SK-N-SH treated with all-trans-retinoic acid at 6 μM for 48 hours (cell line): ENCODE measurements around the gene LLGL2.

ENCODE experiments used
- ATAC-seq: fragments of 200-7000 bp; cut with Tn5 transposase; 3 replicates; pipeline ENCODE4 v1.9.1; 2020; ENCODE audit warnings: mild to moderate bottlenecking, moderate library complexity
- ARNTL ChIP-seq: fragments of 450-650 bp; formaldehyde crosslinking; IDR thresholded peaks from 2 replicates; pipeline ENCODE4 v1.5.0; 2020; ENCODE audit warnings: low read depth, mild to moderate bottlenecking, moderate library complexity, borderline replicate concordance
- BACH2 ChIP-seq: fragments of 250-450 bp; sonication (Bioruptor Pico); IDR thresholded peaks from 2 replicates; pipeline ENCODE4 v1.9.0; 2021; ENCODE audit warnings: mild to moderate bottlenecking, borderline replicate concordance
- CSDC2 ChIP-seq: fragments of 250-450 bp; sonication (Bioruptor Pico); IDR thresholded peaks from 2 replicates; pipeline ENCODE4 v1.5.0; 2020; ENCODE audit warnings: mild to moderate bottlenecking, moderate library complexity
- ESRRG ChIP-seq: fragments of 250-450 bp; sonication (Bioruptor Pico); IDR thresholded peaks from 2 replicates; pipeline ENCODE4 v1.6.1; 2021; ENCODE audit warnings: mild to moderate bottlenecking
- GLIS3 ChIP-seq: fragments of 250-450 bp; sonication (Bioruptor Pico); IDR thresholded peaks from 2 replicates; pipeline ENCODE4 v1.5.0; 2020; ENCODE audit warnings: mild to moderate bottlenecking, moderate library complexity
- ISL1 ChIP-seq: fragments of 250-450 bp; sonication (Bioruptor Pico); IDR thresholded peaks from 2 replicates; pipeline ENCODE4 v2.1.2; 2022; ENCODE audit warnings: mild to moderate bottlenecking, moderate library complexity
- OSR1 ChIP-seq: fragments of 250-450 bp; sonication (Bioruptor Pico); IDR thresholded peaks from 2 replicates; pipeline ENCODE4 v1.8.0; 2022; ENCODE audit warnings: moderate library complexity, mild to moderate bottlenecking, inconsistent platforms
- PPARA ChIP-seq: fragments of 250-450 bp; sonication (Bioruptor Pico); IDR thresholded peaks from 2 replicates; pipeline ENCODE4 v1.5.0; 2020; ENCODE audit warnings: mild to moderate bottlenecking, borderline replicate concordance
- RARB ChIP-seq: fragments of 250-450 bp; sonication (Bioruptor Pico); IDR thresholded peaks from 2 replicates; pipeline ENCODE4 v1.8.0; 2021; ENCODE audit warnings: mild to moderate bottlenecking, moderate library complexity
- SNAI2 ChIP-seq: fragments of 250-450 bp; sonication (Bioruptor Pico); IDR thresholded peaks from 2 replicates; pipeline ENCODE4 v1.5.0; 2020; ENCODE audit warnings: mild to moderate bottlenecking, moderate library complexity
- TCF4 ChIP-seq: fragments of 250-450 bp; sonication (Bioruptor Pico); IDR thresholded peaks from 2 replicates; pipeline ENCODE4 v1.8.0; 2021; ENCODE audit warnings: mild to moderate bottlenecking, moderate library complexity, borderline replicate concordance
- TOX ChIP-seq: fragments of 250-450 bp; sonication (Bioruptor Pico); IDR thresholded peaks from 2 replicates; pipeline ENCODE4 v1.8.0; 2021; ENCODE audit warnings: mild to moderate bottlenecking, moderate library complexity, borderline replicate concordance
- ZC3H10 ChIP-seq: fragments of 250-450 bp; sonication (Bioruptor Pico); IDR thresholded peaks from 2 replicates; pipeline ENCODE4 v1.5.1; 2021; ENCODE audit warnings: mild to moderate bottlenecking, moderate library complexity
- ZFP30 ChIP-seq: fragments of 450-650 bp; formaldehyde crosslinking; IDR thresholded peaks from 2 replicates; pipeline ENCODE4 v1.5.0; 2022; ENCODE audit warnings: mild to moderate bottlenecking, moderate library complexity
- ZNF565 ChIP-seq: fragments of 450-650 bp; formaldehyde crosslinking; conservative IDR thresholded peaks from 2 replicates; pipeline ENCODE4 v1.5.0; 2020; ENCODE audit warnings: low read depth, mild to moderate bottlenecking, moderate library complexity
- ZNF70 ChIP-seq: fragments of 450-650 bp; formaldehyde crosslinking; IDR thresholded peaks from 2 replicates; pipeline ENCODE4 v1.5.0; 2020; ENCODE audit warnings: mild to moderate bottlenecking, moderate library complexity
- ZNF8 ChIP-seq: fragments of 450-650 bp; formaldehyde crosslinking; IDR thresholded peaks from 2 replicates; pipeline ENCODE4 v1.5.0; 2020; ENCODE audit warnings: mild to moderate bottlenecking, moderate library complexity
- TF ChIP-seq, protein P1 (sequence below): fragments of 250-450 bp; sonication (Bioruptor Pico); IDR thresholded peaks from 2 replicates; pipeline ENCODE4 v1.5.1; 2020; ENCODE audit warnings: low read depth, mild to moderate bottlenecking, moderate library complexity
- TF ChIP-seq, protein P2 (sequence below): fragments of 250-450 bp; sonication (Bioruptor Pico); IDR thresholded peaks from 2 replicates; pipeline ENCODE4 v1.8.0; 2020; ENCODE audit warnings: mild to moderate bottlenecking, moderate library complexity, borderline replicate concordance
- TF ChIP-seq, protein P3 (sequence below): fragments of 250-450 bp; sonication (Bioruptor Pico); IDR thresholded peaks from 2 replicates; pipeline ENCODE4 v1.5.1; 2021; ENCODE audit warnings: mild to moderate bottlenecking, moderate library complexity

Gene LLGL2

DNA sequence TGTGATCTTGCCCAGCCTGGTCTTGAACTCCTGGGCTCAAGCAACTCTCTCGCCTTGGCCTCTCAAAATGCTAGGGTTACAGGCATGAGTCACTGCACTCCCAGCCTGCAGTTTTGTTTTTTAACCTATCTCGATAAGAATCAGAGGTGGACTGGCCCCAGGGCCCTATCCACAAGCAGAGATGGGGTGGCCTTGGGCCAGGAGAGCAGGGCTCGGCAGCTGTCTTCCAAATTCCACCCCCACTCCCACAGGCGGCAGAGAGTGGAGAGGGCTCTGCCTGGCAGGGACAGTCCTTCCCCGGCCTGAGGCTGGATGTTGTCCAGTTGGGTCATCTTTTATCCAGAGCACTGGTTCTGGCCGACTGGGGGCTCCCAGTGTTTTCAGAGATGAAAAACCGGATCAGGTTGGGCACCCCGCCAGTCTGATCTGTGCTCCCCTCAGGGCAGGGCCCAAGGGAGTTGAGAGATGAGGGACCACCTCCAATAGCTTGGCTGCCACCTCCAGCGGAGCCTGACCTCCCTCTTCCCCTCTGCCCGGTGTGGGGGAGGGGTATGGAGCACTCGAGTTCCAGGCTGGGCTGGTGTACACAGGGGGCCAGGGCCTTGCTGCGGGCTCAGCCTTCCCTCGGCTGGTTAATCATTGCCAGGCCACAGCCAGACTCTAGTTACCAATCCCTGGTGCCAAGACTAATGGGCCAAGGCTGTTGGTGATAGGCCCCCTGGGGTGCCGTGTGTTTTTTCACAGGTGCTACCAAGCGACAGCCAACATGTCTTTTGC, 31.8 kb downstream of the LLGL2 start:
- peak; percentile 76 for ATAC-seq

DNA sequence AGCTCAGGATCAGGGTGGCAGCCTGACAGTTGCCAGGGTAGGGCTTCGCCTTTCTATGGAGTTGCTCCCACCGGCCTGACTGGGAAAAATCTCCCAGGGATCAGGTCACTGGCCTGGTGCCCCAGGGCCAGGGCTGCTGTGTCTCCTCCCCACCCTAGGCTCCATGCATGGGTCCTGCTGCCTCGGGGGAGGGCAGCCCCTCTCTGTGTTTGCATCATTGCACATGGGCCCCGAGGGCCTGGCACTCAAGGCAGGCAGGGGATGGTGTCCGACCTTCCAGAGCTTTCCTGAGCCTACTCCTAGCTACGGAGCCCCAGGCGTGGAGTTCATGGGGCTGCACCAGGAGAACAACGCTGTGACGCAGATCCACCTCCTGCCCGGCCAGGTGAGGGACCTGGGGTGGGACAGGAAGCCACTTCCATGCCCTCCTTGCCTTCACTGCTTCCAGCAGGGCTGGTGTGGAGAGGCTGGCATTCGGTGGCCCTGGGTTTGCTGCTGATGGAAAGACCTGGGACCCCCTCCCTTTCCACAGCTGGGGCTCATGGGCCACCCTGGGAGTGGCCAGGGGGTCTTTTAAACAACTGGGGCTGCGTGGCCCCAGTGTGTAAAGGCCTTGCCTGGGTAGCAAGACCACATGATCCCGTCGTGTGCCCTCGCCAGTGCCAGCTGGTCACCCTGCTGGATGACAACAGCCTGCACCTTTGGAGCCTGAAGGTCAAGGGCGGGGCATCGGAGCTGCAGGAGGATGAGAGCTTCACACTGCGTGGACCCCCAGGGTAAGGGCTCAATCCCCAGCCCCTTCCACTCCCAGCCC, 32.6 kb downstream of the LLGL2 start:
- TF ChIP-seq, protein P1, sequence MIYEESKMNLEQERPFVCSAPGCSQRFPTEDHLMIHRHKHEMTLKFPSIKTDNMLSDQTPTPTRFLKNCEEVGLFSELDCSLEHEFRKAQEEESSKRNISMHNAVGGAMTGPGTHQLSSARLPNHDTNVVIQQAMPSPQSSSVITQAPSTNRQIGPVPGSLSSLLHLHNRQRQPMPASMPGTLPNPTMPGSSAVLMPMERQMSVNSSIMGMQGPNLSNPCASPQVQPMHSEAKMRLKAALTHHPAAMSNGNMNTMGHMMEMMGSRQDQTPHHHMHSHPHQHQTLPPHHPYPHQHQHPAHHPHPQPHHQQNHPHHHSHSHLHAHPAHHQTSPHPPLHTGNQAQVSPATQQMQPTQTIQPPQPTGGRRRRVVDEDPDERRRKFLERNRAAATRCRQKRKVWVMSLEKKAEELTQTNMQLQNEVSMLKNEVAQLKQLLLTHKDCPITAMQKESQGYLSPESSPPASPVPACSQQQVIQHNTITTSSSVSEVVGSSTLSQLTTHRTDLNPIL (CRISPR knock-in tag), result no peak
- no peak for TF ChIP-seq TOX
- TF ChIP-seq BACH2 (CRISPR knock-in tag), result no peak
- TF ChIP-seq ISL1 (CRISPR knock-in tag), result no peak
- no peak for TF ChIP-seq RARB (CRISPR knock-in tag)
- TF ChIP-seq OSR1 (CRISPR knock-in tag), result no peak
- no peak for TF ChIP-seq PPARA
- no peak for TF ChIP-seq ZNF565 (CRISPR knock-in tag)
- TF ChIP-seq ZFP30 (CRISPR knock-in tag), result no peak
- TF ChIP-seq, all 23 proteins: peak for 0
- ATAC-seq, result peak; percentile 32

More for the DNA sequence above, 31.8 kb downstream of the LLGL2 start:
- TF ChIP-seq ISL1 (CRISPR knock-in tag), result no peak
- TF ChIP-seq, protein P2, sequence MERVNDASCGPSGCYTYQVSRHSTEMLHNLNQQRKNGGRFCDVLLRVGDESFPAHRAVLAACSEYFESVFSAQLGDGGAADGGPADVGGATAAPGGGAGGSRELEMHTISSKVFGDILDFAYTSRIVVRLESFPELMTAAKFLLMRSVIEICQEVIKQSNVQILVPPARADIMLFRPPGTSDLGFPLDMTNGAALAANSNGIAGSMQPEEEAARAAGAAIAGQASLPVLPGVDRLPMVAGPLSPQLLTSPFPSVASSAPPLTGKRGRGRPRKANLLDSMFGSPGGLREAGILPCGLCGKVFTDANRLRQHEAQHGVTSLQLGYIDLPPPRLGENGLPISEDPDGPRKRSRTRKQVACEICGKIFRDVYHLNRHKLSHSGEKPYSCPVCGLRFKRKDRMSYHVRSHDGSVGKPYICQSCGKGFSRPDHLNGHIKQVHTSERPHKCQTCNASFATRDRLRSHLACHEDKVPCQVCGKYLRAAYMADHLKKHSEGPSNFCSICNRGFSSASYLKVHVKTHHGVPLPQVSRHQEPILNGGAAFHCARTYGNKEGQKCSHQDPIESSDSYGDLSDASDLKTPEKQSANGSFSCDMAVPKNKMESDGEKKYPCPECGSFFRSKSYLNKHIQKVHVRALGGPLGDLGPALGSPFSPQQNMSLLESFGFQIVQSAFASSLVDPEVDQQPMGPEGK (CRISPR knock-in tag), result no peak
- no peak for TF ChIP-seq ZNF565 (CRISPR knock-in tag)
- no peak for TF ChIP-seq ESRRG (CRISPR knock-in tag)
- TF ChIP-seq, protein P3, sequence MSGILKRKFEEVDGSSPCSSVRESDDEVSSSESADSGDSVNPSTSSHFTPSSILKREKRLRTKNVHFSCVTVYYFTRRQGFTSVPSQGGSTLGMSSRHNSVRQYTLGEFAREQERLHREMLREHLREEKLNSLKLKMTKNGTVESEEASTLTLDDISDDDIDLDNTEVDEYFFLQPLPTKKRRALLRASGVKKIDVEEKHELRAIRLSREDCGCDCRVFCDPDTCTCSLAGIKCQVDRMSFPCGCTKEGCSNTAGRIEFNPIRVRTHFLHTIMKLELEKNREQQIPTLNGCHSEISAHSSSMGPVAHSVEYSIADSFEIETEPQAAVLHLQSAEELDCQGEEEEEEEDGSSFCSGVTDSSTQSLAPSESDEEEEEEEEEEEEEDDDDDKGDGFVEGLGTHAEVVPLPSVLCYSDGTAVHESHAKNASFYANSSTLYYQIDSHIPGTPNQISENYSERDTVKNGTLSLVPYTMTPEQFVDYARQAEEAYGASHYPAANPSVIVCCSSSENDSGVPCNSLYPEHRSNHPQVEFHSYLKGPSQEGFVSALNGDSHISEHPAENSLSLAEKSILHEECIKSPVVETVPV (CRISPR knock-in tag), result no peak
- TF ChIP-seq TCF4, result no peak
- no peak for TF ChIP-seq CSDC2 (CRISPR knock-in tag)
- no peak for TF ChIP-seq TOX
- no peak for TF ChIP-seq SNAI2 (CRISPR knock-in tag)
- no peak for TF ChIP-seq ZNF8
- no peak for TF ChIP-seq RARB (CRISPR knock-in tag)
- no peak for TF ChIP-seq ZNF70 (CRISPR knock-in tag)
- no peak for TF ChIP-seq OSR1 (CRISPR knock-in tag)
- TF ChIP-seq, protein P1 (CRISPR knock-in tag), result no peak
- TF ChIP-seq BACH2 (CRISPR knock-in tag), result no peak
- TF ChIP-seq GLIS3 (CRISPR knock-in tag), result no peak
- TF ChIP-seq ZFP30 (CRISPR knock-in tag), result no peak
- no peak for TF ChIP-seq PPARA
- TF ChIP-seq ARNTL (CRISPR knock-in tag), result no peak
- TF ChIP-seq ZC3H10, result no peak

DNA sequence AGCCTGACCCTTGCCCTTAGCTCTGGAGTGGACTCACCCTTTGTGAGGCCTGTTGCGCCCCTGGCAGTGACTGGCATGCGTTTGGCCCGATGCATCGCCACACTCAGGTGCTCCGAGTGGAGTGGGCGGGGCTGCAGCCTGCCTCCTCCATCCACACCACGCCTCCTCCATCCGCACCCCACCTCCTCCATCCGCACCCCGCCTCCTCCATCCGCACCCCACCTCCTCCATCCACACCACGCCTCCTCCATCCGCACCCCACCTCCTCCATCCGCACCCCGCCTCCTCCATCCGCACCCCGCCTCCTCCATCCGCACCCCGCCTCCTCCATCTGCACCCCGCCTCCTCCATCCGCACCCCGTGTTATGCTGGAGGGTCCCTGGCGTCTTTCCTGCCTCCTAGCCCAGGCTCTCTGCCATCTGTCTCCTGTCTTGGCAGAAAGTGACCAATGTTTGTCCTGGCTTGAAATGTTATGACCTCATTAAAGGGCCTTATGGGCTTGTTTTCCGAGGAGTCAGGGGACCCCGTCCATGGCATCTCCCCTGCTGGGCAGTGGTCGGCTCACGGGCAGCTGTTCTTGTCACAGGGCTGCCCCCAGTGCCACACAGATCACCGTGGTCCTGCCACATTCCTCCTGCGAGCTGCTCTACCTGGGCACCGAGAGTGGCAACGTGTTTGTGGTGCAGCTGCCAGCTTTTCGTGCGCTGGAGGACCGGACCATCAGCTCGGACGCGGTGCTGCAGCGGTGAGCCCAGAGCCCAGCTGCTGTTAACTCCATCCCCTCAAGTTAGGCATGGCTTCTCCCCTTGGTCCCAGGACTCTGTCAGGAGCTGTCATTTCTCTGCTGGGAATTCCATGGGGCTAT, 33.4 kb downstream of the LLGL2 start:
- TF ChIP-seq, protein P3 (CRISPR knock-in tag), result no peak
- no peak for TF ChIP-seq ARNTL (CRISPR knock-in tag)
- TF ChIP-seq PPARA, result no peak
- no peak for TF ChIP-seq ZNF565 (CRISPR knock-in tag)
- TF ChIP-seq ZNF8, result no peak
- TF ChIP-seq TCF4, result no peak
- no peak for TF ChIP-seq ISL1 (CRISPR knock-in tag)
- no peak for TF ChIP-seq TOX
- no peak for TF ChIP-seq ESRRG (CRISPR knock-in tag)
- TF ChIP-seq, protein P1 (CRISPR knock-in tag), result no peak
- no peak for TF ChIP-seq ZC3H10
- no peak for TF ChIP-seq RARB (CRISPR knock-in tag)
- ATAC-seq, result no peak
